Stimulated activated CD4-positive, alpha-beta T cell treated with anti-CD3 and anti-CD28 coated beads, Interleukin-4, amount 100 ng/mL, for 24 hours (primary cell): ENCODE measurements around the gene FAM149A.

Source experiments
- DNase-seq: peaks from one replicate; pipeline ENCODE4 v3.0.0-alpha.2; 2020

The FAM149A gene

GRCh38 chr4:186159613-186160012, 55.1 kb downstream of the FAM149A start:
- no peak for DNase-seq

DNA sequence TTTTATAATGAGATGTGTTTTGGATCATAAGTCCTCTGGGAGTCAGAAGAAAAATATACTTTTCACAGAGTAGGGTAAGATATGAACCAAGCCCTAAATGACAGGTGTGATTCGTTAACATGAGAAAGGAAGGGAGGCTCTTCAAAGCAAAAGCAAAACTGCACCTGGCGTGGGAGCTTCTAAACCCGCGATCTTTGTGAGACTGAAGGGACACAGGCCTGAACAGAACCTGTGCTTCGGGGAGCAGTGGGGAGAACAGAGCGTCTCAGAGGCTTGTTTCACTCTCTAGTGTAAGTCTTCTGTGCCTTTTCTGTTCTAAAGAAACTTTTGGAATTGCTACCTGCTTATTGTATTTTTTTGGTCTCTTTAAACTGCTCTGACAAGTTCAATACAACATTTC, 56.6 kb downstream of the FAM149A start:
- DNase-seq = peak; percentile 23

DNA sequence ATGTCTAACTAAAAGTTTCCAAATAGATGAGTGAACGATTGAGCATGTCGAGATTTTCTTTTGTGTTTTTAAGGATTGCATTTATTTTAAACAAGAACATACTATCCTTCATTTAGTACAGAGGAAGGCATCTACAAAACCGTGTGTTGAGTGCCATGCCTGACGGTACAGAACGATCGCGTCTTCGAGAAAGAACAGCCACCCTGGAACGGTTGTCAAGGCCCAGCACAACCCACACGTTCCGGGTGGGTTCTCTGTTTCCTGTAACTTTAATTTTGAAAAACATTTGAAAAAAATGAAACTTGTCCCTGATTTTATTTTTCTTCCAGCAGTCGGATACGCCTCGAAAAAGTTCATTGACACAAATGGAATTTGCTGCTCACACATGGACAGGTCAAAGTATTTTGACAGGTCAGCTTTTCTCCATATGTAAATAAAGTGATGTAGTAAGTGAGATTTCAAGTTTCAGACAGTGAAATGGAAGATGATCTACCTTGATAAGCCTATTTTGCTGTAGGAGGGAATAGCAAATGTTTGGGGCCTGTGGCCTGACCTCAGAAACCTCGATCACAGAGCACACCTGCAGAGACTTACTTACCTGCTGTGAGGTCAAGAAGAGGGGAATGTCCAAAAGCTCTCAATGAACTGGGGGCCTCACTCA, 62.5 kb downstream of the FAM149A start:
- DNase-seq = no peak

GRCh38 chr4:186167605-186168004, 63.1 kb downstream of the FAM149A start:
- DNase-seq = no peak

GRCh38 chr4:186168750-186169149, 64.2 kb downstream of the FAM149A start:
- DNase-seq = no peak

DNA sequence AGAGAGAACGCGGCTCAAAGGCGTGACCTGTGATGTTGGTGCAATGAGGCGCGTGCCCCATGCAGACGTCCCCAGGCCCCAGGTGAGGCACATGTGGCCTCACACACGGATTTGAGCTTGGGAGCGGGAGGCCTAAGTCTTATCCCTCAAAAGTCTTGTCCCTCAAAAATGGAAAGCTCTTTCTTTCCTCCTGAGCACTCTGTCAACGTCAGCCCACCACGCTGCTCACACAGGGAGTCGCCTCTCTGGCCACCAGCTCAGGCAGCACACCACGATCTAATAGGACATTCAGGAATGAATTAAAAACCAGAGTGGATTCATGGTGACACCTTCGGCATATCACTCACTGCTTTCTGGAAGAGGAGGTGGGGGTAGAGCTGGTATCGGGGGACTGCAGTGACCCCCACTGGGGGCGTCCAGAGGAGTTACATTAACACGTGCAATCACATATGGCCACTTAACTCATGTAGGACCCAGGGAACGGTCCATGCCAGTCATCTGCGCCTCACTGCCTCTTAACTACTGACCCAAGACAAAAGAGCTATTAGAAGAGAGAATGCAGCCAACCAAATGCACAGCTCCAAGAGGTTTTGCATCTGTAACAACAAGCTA, 64.9 kb downstream of the FAM149A start:
- no peak for DNase-seq

DNA sequence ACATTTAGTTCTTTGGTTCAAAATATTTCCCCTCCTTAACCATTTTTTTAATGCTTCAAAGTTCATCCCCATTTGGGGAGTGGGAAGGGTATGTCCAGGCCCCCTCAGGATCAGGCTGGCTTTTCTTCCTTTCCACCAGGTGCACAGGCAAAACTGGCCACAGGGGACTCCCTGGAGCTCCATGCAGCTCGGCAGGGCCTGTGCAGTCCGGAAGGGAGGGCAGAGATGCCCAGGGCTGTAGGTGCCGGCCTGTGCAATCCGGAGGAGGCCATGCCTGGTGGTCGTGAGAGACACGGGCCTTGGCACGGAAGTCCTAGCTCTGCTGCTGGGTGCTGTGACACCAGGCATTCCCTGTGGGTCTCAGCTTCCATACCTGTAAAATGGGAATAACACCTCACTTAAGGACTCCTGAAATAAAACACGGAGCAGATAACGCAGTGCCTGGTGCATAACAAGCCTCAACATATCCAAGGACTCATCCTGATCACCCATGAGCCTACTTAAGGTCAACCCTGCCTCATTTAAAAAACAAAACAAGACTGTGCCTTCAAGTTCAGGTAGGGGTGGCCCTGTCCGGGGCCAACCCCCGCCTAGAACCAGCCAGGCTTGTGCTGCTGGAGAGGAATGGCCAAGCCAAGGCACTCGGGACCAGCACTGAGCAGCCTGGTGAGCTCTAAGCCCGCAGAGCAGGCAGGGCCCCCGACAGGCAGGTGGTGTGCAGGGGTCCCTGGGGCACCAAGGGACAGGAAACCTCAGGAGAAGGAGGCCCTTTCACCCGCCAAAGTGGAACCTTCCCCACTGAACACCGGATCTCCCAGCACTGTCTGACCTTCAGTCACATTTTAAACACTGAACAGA, 65.7 kb downstream of the FAM149A start:
- no peak for DNase-seq

GRCh38 chr4:186170966-186171365, 66.5 kb downstream of the FAM149A start:
- no peak for DNase-seq

DNA sequence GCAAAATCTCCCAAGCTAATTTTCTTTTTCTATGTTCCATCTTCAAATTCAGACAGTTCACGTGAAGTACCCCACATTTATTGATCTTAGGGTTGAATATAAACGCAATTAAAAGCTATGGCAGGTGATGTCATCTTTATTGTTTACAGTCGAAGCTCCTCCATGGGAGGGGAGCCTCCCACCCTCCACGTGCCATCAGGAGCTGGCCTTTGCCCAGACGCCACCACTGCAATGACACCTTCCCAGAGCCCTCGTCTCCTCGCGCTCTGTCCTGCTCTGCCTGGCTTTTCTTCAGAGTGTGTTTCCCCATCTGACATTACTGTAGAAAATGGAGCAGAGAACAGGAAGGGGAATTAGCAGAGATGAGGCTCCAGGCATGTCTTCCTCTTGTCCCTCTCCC, 68.0 kb downstream of the FAM149A start:
- no peak for DNase-seq

GRCh38 chr4:186188107-186188506, 83.6 kb downstream of the FAM149A start:
- DNase-seq = no peak

DNA sequence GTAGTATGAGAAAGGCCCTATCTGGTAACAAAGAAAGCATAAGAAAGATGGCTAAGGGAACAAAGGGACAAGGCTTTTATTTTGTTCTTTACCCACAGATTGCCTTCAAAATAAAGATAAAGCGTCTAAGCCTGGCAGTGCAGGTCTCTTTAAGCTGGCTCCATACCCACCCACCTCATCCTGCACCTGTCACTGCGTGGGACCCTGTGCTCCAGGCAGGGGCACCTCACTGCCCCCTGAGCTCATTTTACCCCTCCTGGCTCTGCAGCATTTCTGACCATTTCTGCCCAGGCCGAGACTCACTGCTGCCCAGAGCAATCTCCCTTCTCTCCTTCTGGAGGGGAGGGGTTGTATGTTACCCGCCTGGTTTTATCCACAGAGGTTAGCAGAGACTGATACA, 85.2 kb downstream of the FAM149A start:
- DNase-seq = no peak

- DNase-seq = peak; percentile 51
These were observed 86.2 kb downstream of the FAM149A start for GRCh38 chr4:186190581-186191199.

DNA sequence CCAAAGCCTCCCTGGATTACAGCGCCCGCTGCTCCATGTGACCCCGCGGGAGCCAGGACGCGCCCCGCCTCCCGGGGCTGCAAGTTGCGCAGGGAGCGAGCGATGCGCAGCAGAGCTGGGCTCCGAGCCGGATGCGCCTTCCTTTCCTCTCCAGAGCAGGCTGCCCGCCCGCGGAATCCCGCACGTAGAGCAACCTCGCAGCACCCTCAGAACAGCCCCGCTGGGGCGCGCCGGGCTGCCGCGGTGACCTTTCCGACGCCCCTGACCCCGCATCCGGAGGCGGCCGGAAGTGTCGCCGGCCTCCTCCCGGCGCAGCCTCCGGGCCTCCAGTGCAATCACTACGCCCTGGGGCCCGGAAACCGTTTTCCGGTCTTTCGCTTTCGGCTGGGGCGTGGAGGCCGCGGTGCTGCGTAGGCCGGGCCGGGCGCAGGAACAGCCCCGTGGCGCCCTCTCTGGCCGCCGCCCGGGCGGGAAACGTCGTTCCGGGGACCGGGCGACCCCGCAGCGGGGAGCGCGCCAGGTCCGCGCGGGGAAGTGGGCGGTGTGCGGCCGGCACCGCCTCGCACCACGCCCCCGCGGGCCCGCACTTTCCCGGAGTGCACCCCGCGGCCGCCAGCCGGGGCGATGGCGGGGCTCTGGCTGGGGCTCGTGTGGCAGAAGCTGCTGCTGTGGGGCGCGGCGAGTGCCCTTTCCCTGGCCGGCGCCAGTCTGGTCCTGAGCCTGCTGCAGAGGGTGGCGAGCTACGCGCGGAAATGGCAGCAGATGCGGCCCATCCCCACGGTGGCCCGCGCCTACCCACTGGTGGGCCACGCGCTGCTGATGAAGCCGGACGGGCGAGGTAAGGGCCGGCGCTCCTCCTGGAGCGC, 86.9 kb downstream of the FAM149A start, which contains the start of gene CYP4V2:
CYP4V2 (plus strand) TSS at position 368 of the 866 bp plus-strand sequence; CDS start at position 625, 257 bp downstream.
- peak; percentile 90 for DNase-seq

DNA sequence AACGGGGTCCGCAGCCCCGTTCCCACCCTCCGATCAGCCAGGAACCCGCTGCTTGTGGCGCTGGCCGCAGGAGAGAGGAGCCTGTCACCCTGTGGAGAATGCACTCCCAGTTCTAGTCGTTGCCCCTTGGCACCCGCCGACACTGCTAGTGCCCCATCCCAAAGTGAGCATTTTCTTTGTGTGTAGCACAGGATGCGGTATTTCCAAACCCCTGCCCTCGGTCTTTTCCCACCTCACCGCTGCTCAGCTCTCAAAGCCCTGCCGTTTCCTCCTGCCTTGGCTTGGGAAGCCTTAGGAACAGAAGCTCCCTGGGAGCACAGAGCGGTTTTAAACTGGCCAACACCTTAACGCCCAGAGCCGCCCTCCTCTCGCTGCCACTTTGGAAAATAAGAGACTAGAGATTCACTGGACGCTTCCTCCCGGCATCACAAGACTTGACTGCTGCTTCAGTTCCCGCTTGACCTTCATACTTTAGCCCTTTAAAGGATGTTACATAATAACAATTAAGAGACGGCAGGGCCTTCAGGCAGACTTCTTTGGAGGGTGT, 87.6 kb downstream of the FAM149A start:
- DNase-seq = peak; percentile 31

DNA sequence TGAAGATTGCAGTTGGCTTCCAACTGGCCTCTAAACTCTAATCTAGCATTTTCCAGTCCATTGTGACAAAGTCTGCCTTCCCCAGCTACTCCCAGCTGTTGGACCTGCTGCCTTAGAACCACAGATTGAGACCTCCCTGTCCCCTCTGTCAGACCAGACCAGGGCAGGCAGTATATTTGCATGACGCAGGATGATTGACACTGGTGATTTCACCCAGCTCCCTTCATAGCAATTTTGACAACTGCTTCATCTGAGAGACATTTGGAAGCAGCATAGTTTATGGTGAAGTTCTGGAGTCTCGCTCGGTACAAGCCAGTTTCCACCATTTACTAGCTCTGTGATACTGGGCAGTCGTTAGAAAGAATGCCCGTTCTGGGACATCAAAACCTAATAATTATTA, 89.3 kb downstream of the FAM149A start:
- DNase-seq = no peak

- no peak for DNase-seq
These were observed 91.6 kb downstream of the FAM149A start for GRCh38 chr4:186196063-186196462.

DNA sequence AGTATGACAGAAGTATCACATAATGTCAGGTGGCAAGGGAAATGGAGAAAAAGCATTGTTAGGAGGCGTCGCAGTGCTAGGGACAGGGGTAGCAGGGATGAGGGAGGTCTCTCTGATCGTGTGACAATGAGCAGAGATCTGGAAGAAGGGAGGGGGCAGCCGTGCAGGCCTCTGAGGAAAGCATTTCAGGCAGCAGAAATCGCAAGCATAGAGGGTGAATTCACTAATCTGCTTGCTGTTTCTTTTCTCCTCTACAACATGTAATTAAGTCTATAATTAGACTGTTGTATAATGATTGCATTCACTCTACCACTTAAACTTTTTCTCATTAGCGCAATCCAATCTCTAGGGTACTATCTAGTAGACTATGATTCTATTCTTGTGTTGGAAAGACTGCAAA, 96.0 kb downstream of the FAM149A start:
- DNase-seq = no peak

DNA sequence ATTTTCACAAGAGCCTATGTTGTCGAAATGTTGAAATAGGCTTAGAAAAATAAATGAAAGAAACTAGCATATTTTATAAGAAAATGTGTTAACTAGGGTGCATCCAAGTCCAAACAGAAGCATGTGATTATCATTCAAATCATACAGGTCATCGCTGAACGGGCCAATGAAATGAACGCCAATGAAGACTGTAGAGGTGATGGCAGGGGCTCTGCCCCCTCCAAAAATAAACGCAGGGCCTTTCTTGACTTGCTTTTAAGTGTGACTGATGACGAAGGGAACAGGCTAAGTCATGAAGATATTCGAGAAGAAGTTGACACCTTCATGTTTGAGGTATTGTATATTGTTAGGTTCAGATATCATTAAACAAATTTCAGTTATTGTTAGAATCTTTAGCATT, 96.5 kb downstream of the FAM149A start:
- DNase-seq = no peak

DNA sequence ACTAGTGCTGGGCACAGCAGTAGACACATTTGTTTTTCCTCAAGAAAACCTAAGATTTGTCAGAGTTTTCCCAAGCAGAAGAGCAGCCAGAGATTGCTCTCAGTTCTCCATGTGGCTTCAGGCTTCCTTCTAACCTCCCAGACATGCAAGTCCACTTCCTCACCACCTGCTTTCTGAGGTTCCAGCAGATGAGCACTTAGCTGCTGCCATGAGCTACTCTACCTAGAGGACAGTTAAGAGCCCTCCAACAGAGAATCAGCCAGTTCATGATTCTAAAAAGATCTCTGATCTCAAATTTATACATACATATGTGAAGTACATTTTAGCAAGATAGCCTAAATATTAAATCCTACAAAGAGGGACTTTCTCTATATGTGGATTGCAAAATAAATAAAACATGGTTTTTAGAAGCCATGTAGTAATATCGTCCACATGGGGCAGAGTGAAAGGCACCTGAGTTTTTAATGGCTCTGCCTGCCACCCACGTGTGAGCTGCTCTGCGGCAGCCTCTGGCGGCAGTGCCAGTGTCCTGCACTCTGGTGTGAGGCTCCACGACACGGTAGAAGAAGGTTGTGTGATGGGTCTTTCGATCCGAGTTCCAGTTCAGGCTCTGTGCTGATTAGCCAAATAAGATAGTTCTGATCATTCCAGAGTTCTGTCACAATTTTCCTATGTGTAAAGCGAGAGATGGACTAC, 97.2 kb downstream of the FAM149A start:
- peak; percentile 62 for DNase-seq

- DNase-seq = no peak
These were observed 98.1 kb downstream of the FAM149A start for GRCh38 chr4:186202490-186203140.

- DNase-seq = no peak
These were observed 98.9 kb downstream of the FAM149A start for GRCh38 chr4:186203406-186203805.
